Measurements from ENCODE around the gene BRAF.
"Not testable (repeated sequence)": the region's sequence is repeated elsewhere in the genome, so short reads cannot be mapped to it uniquely, and the experiment has no call there.

The BRAF gene

GRCh38 chr7:140924821-140925421, at the start of gene BRAF:
TSS of gene BRAF (minus strand) at chr7:140924929. CDS start at chr7:140924703, 226 bp downstream.
- DNase-seq = peak; percentile 64

- DNase-seq = no peak
Measured at GRCh38 chr7:140972876-140973829, 48.4 kb upstream of the BRAF start.

- DNase-seq = no peak
Measured at GRCh38 chr7:140972344-140972743, 47.6 kb upstream of the BRAF start.

GRCh38 chr7:140967438-140967837, 42.7 kb upstream of the BRAF start:
- DNase-seq = no peak

- no peak for DNase-seq
Measured at GRCh38 chr7:140966561-140967233, 42.0 kb upstream of the BRAF start.

GRCh38 chr7:140961117-140961516, 36.4 kb upstream of the BRAF start:
- no peak for DNase-seq

- DNase-seq = not testable (repeated sequence)
Measured at GRCh38 chr7:140956997-140957396, 32.3 kb upstream of the BRAF start.

- DNase-seq = no peak
Measured at GRCh38 chr7:140945940-140946339, 21.2 kb upstream of the BRAF start.

- not testable (repeated sequence) for DNase-seq
Measured at GRCh38 chr7:140942242-140942641, 17.5 kb upstream of the BRAF start.

- DNase-seq = peak; percentile 68
Measured at GRCh38 chr7:140940898-140941297, 16.2 kb upstream of the BRAF start.

GRCh38 chr7:140937702-140938264, 13.1 kb upstream of the BRAF start:
- DNase-seq = no peak

GRCh38 chr7:140928491-140929309, 4.0 kb upstream of the BRAF start:
- DNase-seq = no peak

GRCh38 chr7:140927945-140928344, 3.2 kb upstream of the BRAF start:
- not testable (repeated sequence) for DNase-seq

- no peak for DNase-seq
Measured at GRCh38 chr7:140927351-140927750, 2.6 kb upstream of the BRAF start.

GRCh38 chr7:140926021-140926817, 1.5 kb upstream of the BRAF start:
- DNase-seq = no peak

- peak; percentile 61 for DNase-seq
Measured at GRCh38 chr7:140924019-140924820, 509 bp downstream of the BRAF start.

- DNase-seq = no peak
Measured at GRCh38 chr7:140923358-140924006, 1.2 kb downstream of the BRAF start.

- no peak for DNase-seq
Measured at GRCh38 chr7:140922741-140923345, 1.9 kb downstream of the BRAF start.

- no peak for DNase-seq
Measured at GRCh38 chr7:140920745-140921144, 4.0 kb downstream of the BRAF start.

GRCh38 chr7:140918236-140918635, 6.5 kb downstream of the BRAF start:
- no peak for DNase-seq

Data from kidney glomerular epithelial cell (primary cell).